ENCODE measurements around the gene FRK.
A peak's percentile ranks its signal among the peaks of the same experiment; 100 is the strongest.

Gene FRK

DNA sequence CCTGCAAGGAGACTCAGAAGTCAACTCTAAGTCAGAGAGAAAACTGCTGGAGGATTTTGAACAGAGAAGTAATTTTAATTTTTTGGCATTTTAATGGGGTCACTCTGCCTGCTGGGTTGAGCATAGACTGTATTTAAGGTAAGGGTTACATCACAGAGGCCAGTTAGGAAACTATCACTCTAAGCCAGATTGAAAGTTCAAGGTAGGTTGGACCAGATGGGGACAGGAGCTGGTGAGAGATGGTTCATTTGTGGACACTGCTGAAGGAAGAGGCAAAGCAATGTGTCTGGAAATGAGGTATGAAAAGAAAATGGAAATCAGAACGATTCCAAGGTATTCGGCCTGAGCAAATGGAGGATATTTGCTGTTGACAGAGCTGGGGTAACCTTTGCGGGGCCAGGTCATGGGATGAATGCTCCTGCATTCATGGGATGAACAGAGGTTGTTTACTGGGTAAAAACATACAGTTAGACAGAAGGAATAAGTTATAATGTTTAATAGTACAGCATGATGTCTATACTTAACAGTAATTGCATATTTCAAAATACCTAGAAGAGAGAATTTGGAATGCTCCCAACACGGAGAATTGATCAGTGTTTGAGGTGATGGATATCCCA, 26.9 kb downstream of the FRK start:
- DNase-seq = no peak

DNA sequence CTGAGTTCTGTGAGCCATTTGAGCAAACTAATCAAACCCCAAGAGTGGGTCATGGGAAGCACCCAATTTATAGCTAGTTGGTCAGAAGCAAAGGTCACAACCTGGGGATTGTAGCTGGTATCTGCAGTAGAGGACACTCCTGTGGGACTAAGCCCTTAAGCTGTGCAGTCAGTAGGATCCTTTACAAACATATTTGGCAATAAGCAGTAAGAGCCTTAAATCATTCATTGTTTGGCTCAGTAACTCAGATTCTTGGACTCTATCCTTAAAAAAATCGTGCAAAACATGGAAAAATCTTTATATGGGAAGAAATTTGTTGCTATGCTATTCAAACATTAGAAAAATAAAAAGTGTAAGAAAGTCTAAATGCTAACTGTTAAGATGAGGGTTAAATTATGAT, 29.9 kb downstream of the FRK start:
- no peak for DNase-seq

DNA sequence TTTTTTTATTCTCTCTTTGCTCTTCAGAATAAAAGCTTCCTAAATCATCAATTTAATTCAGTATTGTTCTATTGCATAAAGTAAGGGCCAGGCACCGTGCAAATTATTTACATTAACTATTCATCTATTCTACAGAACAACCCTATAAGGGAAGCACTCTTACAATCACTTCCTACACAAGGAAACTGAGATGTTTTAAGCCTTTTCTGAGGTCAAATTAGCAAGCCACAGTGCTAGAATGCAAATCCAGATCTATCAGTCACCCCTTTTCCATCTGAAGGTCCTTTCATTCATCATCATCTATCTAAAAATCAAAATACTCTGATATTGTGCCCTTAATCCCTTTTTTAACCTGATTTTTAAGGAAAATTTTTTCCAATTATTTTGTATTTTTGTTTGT, 31.2 kb downstream of the FRK start:
- no peak for DNase-seq

DNA sequence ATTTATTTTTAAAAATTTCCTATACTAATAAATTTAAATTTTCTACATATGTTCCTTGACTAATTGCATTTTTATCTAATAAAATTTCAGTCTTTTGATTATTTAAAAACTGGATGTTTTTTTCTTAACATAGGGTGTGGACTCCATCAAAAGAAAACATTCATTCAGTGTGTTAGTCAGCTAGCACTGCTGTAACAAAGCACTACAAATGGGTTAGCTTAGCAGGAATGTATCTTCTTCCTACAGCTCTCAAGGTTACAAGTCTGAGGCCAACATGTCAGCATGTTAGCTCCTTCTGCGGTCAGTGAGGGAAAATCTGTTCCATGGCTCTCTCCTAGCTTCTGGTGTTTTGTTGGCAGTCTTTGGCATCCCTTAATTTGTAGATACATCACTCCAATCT, 32.5 kb downstream of the FRK start:
- DNase-seq = no peak

DNA sequence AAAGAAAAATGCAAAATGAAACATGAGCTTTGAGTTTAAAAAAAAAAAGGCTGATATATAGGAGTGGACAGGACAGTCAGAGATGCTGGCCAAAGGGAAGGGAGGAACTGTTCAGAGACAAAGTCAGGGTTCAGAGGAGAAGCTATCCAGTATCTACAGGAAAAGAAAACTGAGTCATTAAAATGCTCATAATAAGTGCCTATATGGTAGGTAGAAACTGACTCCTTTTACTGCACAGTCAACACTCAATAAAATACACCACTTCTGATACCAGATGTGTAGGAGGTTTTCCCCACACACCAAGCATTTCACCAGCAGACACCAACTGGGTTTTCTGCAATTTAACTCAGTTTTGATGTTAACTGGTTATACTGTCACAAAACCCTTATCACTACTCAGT, 32.9 kb downstream of the FRK start:
- no peak for DNase-seq

DNA sequence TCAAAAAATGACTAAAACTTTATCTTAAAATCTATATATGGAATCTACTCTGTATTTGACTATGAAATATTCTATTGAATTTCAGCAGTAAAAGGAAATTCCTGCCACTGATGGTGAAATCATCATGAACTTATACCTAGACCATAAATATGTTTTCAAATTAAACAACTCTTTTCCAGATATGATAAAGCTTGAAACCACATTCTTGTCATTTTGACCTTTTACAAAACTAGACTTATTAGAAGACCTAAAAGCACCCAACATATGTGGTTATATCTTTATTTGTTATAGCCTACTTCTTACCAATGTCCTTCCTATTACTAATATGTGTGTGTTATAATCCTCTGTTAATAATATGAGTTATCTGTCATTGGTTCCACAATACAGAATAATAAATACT, 35.3 kb downstream of the FRK start:
- no peak for DNase-seq

DNA sequence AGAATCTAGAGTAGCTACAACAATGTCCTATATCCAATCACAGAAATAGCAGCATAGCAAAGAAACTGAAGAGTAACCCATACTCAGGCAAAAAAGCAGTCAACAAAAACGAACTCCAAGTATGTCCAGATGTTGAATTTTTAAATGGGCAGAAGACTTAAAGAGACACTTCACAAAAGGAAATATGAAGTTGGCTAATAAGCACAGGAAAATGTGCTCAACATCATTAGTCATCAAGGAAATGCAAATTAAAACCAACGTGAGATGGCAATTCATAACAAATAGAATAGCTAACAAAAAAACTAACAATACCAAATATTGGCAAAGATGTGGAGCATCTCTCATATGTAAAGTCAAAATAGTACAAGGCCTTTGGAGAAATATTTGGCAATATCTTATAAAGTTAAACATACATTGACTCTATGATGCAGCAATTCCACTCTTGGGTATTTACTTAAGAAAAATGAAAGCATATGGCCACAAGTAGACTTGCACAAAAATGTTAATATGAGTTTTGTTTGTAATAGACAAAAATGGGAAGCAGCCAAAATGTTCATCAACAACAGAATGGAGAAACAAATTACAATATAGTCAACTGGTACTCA, 37.7 kb downstream of the FRK start:
- no peak for DNase-seq

DNA sequence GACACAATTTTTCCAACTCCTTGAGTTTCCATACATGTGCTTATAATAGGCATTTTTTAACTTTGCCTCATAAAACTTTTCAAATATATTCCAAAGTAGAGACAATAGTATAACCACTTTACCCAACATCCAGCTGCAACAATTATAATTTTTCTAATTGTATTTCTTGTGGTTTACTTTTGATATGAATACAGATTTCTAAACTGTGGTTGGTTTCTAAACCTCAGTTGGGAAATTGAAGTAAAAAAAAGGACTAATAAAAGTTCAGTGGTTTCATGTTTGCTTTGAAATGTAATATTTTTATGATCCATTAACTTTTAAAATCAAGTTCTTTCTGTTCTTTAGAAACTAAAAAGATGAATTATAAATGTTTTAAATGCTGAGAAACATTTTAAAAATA, 40.0 kb downstream of the FRK start:
- no peak for DNase-seq

DNA sequence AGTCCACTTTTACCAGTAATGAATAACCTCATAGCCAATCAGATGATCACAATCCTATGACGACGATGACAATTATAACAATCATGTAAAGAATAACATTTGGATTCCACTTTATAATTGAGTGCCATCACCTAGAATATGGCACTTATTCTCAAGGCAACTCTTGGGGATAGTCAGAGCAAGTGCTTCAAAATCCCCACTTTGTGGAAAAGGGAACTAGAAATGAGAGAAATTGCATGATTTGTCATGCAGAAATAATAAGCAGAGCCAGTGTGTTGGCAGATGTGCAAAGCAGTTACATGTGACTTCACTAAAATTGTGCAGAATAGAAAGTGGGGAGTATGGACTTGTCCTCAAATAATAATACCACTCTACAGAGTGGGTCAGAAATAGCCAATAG, 41.3 kb downstream of the FRK start:
- no peak for DNase-seq

DNA sequence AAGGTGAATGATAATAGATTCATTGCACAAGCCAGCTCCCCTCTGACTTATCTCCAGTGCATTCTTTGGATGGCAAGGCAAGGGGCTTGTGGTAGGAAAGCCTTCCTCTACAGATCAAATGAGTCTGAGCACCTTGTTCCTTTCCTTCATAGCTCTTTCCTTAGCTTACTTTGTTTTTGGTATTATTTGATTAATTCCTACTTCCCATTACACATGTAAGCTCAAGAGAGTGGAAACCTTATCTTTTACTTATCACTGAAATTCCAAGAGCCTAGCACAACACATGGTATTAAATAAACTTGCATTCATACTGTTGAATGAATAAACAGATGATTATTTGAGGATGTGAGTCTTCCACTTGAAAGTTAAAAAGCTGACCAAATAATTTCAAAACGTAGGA, 41.7 kb downstream of the FRK start:
- DNase-seq = no peak

DNA sequence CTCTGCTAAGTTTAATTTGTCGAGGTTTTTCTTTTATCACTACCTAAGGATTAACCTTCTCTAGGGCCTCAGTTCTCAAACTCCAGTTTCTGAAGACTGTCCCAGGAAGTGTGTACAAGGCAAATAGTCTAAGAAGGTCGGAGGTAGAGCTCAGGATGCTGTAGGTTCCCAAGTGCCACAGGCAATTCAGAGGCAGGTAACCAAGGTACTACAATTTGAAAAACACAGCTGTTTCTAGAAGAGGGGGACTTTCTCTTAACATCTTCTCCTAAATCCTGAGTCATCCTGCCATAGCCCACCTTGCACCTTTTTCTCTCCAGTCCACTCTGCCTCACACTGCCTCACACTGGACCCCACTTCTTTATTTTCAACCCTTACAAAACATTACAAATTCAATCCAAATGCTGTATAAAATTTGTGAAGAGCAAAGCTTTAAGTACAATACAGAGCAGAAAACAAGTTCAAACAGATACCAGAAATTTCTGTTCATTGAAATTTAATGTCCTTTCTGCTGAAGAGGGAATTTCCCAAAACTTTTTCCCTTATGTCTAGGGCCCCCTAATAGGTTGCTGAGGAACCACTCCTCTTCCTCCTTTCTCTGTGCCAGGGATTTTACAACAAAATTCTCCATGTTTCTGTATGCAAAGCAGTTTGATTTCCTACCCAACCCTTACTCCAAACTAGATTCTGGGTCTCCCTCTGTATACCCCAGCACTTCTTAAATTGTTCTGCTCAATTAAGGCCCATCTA, 43.0 kb downstream of the FRK start:
- no peak for DNase-seq

DNA sequence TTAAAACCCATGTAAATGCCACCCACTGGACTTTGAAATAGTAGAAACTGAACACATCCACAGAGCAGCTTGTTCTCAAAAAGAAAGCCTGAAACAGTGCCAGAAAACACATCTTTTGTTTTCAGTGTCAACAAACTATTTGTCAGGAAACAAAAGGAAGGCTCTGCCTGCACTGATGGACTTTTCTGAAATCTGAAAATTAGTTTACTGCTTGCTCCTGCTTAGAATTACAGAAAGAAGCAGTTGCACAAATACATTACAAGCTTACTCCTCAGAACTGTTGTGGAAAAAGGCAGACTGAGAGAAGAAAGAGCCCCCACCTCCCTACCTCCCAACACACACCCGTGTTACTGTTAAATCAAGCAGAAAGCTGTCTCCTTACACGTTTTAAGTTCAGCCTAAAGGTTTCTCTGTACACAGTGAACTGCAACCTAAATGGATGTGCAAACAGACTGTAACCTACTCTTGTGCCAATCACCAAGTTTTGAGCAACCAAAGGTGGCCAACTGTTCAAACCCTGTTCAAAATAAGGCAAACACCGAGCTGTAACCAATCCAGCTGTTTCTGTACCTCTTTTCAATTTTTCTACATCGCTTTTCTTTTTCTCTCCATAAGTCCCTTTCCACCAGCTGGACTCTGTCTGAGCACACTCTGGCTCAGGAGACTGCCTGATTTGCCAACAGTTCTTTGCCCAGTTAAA, 43.7 kb downstream of the FRK start:
- no peak for DNase-seq

DNA sequence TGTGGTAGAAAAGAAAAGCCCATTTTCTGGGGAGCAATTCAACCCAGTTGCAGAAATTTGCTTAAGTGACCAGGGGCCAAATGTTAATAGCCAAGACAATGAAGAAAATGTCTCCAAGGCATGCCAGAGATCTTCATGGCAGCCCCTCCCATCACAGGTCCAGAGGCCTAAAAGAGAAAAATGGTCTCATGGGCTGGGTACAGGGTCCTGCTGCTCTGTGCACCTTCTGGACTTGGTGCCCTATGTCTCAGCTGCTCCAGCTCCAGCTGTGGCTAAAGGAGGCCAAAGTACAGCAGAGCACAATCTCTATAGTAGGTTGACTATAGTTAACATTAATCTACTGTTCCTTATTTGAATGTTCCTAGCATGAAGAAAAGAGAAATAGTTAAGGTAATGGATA, 44.7 kb downstream of the FRK start:
- no peak for DNase-seq

DNA sequence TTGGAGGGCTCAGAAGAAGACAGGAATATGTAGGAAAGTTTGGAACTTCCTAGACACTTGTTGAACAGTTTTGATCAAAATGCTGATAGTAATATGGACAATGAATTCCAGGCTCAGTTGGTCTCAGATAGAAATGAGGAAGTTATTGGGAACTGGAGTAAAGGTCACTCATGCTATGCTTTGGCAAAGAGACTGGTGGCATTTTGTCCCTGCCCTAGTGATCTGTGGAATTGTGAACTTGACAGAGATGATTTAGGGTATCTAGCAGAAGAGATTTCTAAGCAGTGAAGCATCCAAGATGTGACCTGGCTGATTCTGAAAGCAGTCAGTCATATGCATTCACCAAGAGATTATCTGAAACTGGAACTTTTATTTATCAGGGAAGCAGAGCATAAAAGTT, 45.1 kb downstream of the FRK start:
- DNase-seq = no peak

DNA sequence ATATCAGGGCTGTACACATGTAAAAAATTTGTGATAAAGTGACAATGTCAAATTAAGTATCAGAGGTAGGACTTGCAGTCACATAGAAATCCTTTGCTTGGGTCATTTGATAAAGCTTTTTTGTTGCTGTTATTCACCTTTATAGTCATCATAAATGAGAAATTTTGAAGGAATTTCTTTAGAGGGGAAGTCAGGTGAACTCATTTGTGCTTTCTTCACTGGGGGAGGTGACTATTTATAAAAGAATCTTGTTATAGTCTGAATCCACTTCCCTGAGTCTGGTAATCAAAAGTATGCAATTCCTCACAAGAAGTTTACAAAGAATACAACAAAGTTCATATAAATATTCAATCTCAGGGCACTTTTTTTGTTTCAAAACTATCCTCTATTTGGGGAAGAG, 47.7 kb downstream of the FRK start:
- DNase-seq = no peak

DNA sequence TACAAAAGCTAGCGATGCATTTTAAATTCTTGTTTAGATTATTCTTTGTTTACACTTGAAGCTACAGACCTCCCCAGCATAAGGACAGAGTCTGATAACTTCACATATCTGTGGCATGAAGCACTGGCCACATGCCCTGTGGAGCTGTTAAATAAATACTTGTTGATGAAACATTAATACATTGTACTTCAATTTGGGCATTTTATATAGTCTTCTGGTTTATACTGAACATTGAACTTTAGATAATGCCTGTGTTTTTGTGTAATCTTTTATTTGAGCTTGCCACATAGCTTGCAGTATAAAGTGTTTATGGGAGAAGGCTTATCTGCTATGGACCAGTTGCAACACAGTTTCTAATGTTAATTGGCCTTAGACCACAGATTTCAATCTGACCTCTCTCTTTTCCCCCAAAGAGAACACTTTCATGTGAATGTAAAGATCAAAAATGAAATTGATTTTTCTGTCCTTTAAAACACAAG, 48.2 kb downstream of the FRK start:
- DNase-seq = no peak

DNA sequence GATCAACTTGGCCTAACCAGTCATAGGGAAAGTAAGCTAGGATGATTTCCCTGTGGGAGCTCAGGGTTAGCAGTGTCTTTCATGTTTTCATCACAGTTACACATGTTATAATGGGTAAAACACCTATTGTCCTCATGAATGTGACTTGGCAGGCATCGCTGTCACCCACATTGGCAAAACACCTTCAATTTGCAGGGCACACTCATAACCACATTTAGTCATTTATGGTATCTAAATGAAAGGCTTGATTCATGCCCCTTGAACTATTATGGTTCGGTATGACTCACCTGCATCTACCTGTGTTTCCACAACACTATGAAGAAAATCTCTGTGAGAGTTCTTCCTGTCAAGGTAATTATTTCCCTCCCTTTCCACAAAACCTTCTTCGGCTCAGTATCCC, 49.2 kb downstream of the FRK start:
- DNase-seq = no peak

DNA sequence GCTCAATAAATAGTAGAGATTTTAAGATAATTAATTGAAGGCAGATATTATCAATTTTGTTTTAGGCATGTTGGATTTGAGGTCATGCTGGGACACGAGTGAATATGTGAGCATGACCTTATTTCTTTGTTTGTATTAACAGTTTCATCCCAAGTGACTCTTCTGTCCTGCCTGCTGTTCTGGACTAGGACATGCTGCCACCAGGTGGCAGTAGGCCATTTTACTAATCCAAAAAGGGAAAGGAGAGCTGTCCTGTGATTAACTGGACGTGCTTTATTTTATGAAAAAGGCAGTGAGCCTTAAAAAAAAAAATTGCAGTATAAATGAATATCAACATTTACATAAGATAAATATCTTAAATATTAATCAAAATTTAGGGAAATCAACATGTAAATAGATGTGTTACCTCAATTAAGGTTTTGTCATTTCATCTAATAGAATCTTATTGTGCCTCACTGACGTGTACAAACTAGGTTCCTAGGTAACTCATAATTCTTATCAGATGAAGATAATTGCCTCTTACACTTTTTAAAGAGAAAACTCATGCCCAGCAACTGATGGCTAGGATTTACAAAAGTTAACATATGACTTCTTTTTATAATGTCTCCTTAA, 49.8 kb downstream of the FRK start:
- DNase-seq = peak; percentile 3

DNA sequence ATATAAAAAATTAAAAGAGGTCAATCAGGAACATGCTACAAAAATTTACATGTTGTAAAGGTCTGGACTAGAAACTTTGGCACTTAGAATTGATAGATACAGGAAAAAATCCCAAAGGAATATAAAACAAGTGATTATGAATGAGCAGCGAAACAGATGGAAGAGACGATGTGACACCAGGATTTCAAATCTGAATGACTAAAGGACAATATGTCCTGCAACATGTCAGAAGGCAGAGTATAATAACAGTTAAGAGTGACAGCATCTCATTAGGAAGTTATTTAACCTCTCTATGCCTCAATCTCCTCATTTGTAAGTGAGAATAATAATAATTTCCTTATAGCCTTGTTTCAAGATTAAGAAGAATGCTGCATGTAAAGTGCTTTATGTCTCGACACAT, 50.3 kb downstream of the FRK start:
- no peak for DNase-seq

DNA sequence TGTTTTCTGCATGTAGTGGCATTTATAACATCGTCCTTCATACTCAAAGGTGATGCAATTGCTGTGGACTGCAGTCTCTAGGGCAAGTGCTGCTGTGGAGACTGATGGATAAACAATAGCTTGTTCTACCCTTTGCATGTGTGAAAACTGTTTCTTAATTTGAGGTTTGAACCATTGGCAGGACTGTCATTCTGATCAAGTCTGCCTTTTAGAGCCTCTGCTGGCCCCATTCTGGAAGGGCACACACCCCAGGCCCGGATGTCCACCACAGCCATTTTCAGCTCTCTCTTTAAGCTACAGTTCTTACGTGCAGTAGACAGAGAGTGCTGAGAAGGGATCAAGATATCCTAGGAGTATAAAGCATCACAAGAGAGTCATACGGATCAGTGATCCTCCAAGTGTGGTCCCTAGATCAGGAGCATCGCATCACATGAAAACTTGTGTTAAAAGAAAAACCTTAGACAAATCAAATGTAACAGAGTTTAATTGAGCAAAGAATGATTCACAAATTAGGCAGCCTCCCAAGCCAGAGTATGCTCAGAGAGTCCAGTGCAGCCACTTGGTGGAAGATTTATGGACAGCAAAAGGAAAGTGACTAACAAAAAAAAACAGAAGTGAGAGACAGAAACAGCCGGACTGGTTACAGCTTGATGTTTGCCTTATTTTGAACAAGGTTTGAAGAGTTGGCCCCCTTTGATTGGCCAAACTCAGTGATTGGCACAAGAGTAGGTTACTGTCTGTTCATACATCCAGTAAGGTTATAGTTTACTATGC, 52.0 kb downstream of the FRK start:
- DNase-seq = peak; percentile 18

DNA sequence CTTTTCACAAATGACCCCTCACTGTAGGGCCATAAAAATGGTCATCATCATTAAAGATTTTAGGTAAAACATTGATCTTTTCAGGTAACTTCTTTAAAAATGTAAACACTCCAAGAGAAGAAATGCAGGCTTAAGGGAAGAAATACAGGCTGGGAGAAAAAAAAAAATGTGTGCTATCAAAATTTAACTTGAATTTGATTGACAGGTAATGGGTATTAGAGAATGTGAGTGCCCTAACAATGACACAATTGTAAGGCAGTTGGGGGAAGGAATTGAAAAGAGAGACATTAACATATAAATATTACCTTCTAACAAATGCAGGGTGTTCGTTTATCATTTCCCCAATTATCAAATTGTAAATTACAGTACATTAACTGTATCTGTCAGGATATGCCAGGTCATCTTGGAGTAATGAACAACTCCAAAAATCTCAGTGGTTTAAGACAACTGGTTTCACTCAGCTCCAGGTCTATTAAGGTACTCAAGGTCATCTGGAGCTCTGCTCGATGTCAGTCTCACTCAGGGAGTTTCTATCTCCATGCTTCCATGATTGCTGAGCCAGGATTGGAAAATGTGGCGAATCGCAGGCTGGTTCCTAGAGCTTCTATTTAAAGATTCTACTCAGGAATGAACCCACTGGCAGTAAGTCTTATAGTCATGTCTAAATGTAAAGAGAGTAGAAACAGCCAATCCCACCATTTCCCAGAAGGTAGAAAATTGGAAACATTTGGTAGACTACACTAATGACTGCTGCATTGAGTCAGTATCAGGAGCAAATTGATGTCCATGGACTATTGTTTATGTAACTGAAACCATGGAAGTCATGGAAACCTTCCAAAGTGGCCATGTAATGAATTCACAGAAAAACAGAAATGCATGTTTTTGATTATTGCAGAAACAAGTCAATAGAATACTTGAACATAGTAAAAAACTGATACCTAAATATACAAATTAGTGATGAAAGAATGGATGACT, 55.6 kb downstream of the FRK start:
- no peak for DNase-seq

Measured in KG1 (cell line).